ENCODE data around the gene NRXN3. TPM values are rescaled to one million over a fixed set of nuclear protein-coding genes. Genes with fewer than 3 reads are reported as not detected.

NRXN3 gene
- polyA plus RNA-seq, 1 of the 3 experiments (the other 2 are of a cell fraction), result 1.6 TPM

DNA sequence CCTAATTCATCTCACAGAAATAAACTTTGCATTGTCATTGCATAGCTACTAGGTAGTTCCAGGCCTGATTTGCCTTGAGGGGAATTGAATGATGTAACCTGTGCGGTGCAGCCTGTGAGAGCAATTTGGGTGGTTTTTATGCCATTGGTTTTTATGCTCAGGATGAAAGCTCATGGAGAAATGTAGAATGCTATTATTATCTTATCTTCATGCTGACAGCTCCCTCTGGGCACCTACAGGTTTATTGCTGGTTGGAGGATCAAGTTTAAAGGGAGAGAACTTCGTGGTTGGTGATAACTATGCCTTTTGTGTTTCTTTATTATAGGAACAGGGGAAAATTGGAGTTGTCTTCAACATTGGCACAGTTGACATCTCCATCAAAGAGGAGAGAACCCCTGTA, 1493.3 kb downstream of the NRXN3 start:
- no peak overlapping the region for H3K4me2 ChIP-seq
- 43% methylated on average over 2 of the region's 2 CpGs for WGBS (ENCODE audit: low lambda C conversion rate)
- H3K9me2 ChIP-seq, result no peaks in the 10 kb centered on the region
- H3K4me1 ChIP-seq (ENCODE audit: control insufficient read depth in 1 of 2, insufficient read depth in 2 of 2, low read depth in 1 of 2, low read length in 1 of 2), result no peaks in the 10 kb centered on the region
- no peak overlapping the region for H2AFZ ChIP-seq (ENCODE audit: low read depth)
- no peak overlapping the region for H3K9ac ChIP-seq
- no peaks in the 10 kb centered on the region for H3K27me3 ChIP-seq (ENCODE audit: insufficient read depth)
- H3K4me3 ChIP-seq (ENCODE audit: low read depth in 2 of 2, low read length in 1 of 2), result no peak overlapping the region
- ChIA-PET CTCF (no interaction called here), POLR2A (no interaction called here)
- no peaks in the 10 kb centered on the region for H3F3A ChIP-seq (replicated peaks; ENCODE audit: insufficient read depth)
- H3K27ac ChIP-seq (ENCODE audit: low read depth in 2 of 2, low read length in 1 of 2), result no peak overlapping the region
- TF ChIP-seq, protein P1, sequence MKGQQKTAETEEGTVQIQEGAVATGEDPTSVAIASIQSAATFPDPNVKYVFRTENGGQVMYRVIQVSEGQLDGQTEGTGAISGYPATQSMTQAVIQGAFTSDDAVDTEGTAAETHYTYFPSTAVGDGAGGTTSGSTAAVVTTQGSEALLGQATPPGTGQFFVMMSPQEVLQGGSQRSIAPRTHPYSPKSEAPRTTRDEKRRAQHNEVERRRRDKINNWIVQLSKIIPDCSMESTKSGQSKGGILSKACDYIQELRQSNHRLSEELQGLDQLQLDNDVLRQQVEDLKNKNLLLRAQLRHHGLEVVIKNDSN (IDR thresholded peaks at IDR 0.05; ENCODE audit: borderline replicate concordance, low read depth), result no peak
- no peak for TF ChIP-seq SIN3A (IDR thresholded peaks at IDR 0.05; ENCODE audit: borderline replicate concordance, low read depth, low read length)
- no peak for TF ChIP-seq RXRA (IDR thresholded peaks at IDR 0.05; ENCODE audit: borderline replicate concordance, low read depth)
- no peak for TF ChIP-seq RFX5 (IDR thresholded peaks at IDR 0.05; ENCODE audit: low read length)
- TF ChIP-seq, protein P2, sequence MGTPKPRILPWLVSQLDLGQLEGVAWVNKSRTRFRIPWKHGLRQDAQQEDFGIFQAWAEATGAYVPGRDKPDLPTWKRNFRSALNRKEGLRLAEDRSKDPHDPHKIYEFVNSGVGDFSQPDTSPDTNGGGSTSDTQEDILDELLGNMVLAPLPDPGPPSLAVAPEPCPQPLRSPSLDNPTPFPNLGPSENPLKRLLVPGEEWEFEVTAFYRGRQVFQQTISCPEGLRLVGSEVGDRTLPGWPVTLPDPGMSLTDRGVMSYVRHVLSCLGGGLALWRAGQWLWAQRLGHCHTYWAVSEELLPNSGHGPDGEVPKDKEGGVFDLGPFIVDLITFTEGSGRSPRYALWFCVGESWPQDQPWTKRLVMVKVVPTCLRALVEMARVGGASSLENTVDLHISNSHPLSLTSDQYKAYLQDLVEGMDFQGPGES (IDR thresholded peaks at IDR 0.05; ENCODE audit: low read depth, low read length), result no peak
- no peaks in the 10 kb centered on the region for H3K79me2 ChIP-seq (ENCODE audit: insufficient read depth)
- no peaks in the 10 kb centered on the region for H4K20me1 ChIP-seq (ENCODE audit: insufficient read depth)
- H3K36me3 ChIP-seq (replicated peaks in 1 of 2; ENCODE audit: control insufficient read depth in 1 of 2, insufficient read depth in 2 of 2, low read length in 1 of 2), result no peaks in the 10 kb centered on the region
- DNase-seq, result no peak
- no peaks in the 10 kb centered on the region for H3K9me3 ChIP-seq

DNA sequence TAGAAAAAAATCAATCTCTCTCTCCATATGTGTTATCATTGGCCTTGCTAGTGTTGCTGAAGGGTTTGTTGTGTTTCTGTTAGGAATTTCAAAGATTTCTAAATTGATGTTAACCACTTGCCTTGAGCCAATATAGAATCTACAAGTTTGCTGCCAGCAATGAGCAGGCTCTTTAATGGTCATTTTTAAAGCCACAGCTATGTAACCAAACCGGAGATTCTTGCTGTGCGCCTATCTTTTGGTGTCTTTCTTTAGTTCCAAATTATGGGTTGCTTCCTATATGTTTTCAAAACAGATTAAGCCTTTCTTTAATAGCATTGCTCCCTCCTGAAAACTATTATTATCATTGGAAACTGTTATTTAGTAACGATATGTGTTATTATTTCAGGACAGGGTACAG, 1495.4 kb downstream of the NRXN3 start:
- no peaks in the 10 kb centered on the region for H3F3A ChIP-seq (replicated peaks; ENCODE audit: insufficient read depth)

More for the DNA sequence above, 1495.4 kb downstream of the NRXN3 start:
- H3K9me3 ChIP-seq, result no peaks in the 10 kb centered on the region
- H2AFZ ChIP-seq (ENCODE audit: low read depth), result no peak overlapping the region
- 31% methylated on average over 3 of the region's 3 CpGs for WGBS (ENCODE audit: low lambda C conversion rate)
- no peaks in the 10 kb centered on the region for H3K36me3 ChIP-seq (replicated peaks in 1 of 2; ENCODE audit: control insufficient read depth in 1 of 2, insufficient read depth in 2 of 2, low read length in 1 of 2)
- ChIA-PET CTCF (no interaction called here), POLR2A (no interaction called here)
- TF ChIP-seq SMC3 (IDR thresholded peaks at IDR 0.05; ENCODE audit: low read depth, low read length) (no peak), TEAD4 (IDR thresholded peaks at IDR 0.05; ENCODE audit: borderline replicate concordance, insufficient read depth) (no peak), GABPA (IDR thresholded peaks at IDR 0.05; ENCODE audit: low read depth) (no peak), FOXM1 (IDR thresholded peaks at IDR 0.05; ENCODE audit: low read depth) (no peak)
- TF ChIP-seq, protein P3, sequence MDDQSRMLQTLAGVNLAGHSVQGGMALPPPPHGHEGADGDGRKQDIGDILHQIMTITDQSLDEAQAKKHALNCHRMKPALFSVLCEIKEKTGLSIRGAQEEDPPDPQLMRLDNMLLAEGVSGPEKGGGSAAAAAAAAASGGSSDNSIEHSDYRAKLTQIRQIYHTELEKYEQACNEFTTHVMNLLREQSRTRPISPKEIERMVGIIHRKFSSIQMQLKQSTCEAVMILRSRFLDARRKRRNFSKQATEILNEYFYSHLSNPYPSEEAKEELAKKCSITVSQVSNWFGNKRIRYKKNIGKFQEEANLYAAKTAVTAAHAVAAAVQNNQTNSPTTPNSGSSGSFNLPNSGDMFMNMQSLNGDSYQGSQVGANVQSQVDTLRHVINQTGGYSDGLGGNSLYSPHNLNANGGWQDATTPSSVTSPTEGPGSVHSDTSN (IDR thresholded peaks at IDR 0.05), result no peak
- TF ChIP-seq, protein P4, sequence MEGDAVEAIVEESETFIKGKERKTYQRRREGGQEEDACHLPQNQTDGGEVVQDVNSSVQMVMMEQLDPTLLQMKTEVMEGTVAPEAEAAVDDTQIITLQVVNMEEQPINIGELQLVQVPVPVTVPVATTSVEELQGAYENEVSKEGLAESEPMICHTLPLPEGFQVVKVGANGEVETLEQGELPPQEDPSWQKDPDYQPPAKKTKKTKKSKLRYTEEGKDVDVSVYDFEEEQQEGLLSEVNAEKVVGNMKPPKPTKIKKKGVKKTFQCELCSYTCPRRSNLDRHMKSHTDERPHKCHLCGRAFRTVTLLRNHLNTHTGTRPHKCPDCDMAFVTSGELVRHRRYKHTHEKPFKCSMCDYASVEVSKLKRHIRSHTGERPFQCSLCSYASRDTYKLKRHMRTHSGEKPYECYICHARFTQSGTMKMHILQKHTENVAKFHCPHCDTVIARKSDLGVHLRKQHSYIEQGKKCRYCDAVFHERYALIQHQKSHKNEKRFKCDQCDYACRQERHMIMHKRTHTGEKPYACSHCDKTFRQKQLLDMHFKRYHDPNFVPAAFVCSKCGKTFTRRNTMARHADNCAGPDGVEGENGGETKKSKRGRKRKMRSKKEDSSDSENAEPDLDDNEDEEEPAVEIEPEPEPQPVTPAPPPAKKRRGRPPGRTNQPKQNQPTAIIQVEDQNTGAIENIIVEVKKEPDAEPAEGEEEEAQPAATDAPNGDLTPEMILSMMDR (IDR thresholded peaks at IDR 0.05), result no peak
- H3K9me2 ChIP-seq, result no peaks in the 10 kb centered on the region
- H3K79me2 ChIP-seq (ENCODE audit: insufficient read depth), result no peaks in the 10 kb centered on the region
- no peak for DNase-seq
- H3K4me1 ChIP-seq (ENCODE audit: control insufficient read depth in 1 of 2, insufficient read depth in 2 of 2, low read depth in 1 of 2, low read length in 1 of 2), result no peaks in the 10 kb centered on the region; a peak in 1 of 4 replicates
- no peak overlapping the region for H3K4me3 ChIP-seq (ENCODE audit: low read depth in 2 of 2, low read length in 1 of 2)
- no peak overlapping the region for H3K4me2 ChIP-seq
- H3K27ac ChIP-seq (ENCODE audit: low read depth in 2 of 2, low read length in 1 of 2), result no peak overlapping the region
- no peak overlapping the region for H3K9ac ChIP-seq
- no peaks in the 10 kb centered on the region for H4K20me1 ChIP-seq (ENCODE audit: insufficient read depth)
- H3K27me3 ChIP-seq (ENCODE audit: insufficient read depth), result no peaks in the 10 kb centered on the region

Data from SK-N-SH (cell line).